Left ventricle myocardium inferior (tissue), 1 donor: Measurements from ENCODE around the gene PLPPR1. TPM values are rescaled to one million over a fixed set of nuclear protein-coding genes. Genes with fewer than 3 reads are reported as not detected.

Experiments
- DNase-seq: peaks from one replicate; pipeline ENCODE4 v3.0.0-alpha.2; 2020
- H3K27ac ChIP-seq: fragments of 200-600 bp; replicated peaks from 2 replicates; pipeline ENCODE4 v1.8.0; 2021
- H3K27me3 ChIP-seq: fragments of 200-600 bp; 2 replicates; pipeline ENCODE4 v1.8.0; 2021; ENCODE audit warnings: low read depth
- H3K36me3 ChIP-seq: fragments of 200-600 bp; 2 replicates; pipeline ENCODE4 v1.8.0; 2021
- H3K4me1 ChIP-seq: fragments of 200-600 bp; 2 replicates; pipeline ENCODE4 v1.8.0; 2021
- H3K4me3 ChIP-seq: fragments of 200-600 bp; 2 replicates; pipeline ENCODE4 v1.8.0; 2021; ENCODE audit warnings: mild to moderate bottlenecking, moderate library complexity
- H3K9me3 ChIP-seq: fragments of 200-600 bp; replicated peaks from 2 replicates; pipeline ENCODE4 v1.8.0; 2021
- intact Hi-C: fragments of 100-400 bp; cut with micrococcal nuclease; formaldehyde crosslinking; loops from one replicate; pipeline ENCODE4 v1.11.0; 2022
- total RNA-seq: library from RNA; stranded (reverse); fragmentation: NEBNext Ultra II Directional; extraction: Animal tissue kit (Norgen Biotek cat#: 25700); gene quantifications from one replicate; pipeline ENCODE4 v1.2.1, GENCODE V29; 2021
- TF ChIP-seq, protein P1 (sequence below): fragments of 200-600 bp; IDR thresholded peaks from 2 replicates; pipeline ENCODE4 v1.8.0; 2021; ENCODE audit warnings: antibody characterized with exemption, mild to moderate bottlenecking, borderline replicate concordance
- donor health status: DM: no; HTN: yes; CAD: no; lungs with severe emphysema.

Gene PLPPR1
- total RNA-seq, 1 donor from 2014 or later: not detected

DNA sequence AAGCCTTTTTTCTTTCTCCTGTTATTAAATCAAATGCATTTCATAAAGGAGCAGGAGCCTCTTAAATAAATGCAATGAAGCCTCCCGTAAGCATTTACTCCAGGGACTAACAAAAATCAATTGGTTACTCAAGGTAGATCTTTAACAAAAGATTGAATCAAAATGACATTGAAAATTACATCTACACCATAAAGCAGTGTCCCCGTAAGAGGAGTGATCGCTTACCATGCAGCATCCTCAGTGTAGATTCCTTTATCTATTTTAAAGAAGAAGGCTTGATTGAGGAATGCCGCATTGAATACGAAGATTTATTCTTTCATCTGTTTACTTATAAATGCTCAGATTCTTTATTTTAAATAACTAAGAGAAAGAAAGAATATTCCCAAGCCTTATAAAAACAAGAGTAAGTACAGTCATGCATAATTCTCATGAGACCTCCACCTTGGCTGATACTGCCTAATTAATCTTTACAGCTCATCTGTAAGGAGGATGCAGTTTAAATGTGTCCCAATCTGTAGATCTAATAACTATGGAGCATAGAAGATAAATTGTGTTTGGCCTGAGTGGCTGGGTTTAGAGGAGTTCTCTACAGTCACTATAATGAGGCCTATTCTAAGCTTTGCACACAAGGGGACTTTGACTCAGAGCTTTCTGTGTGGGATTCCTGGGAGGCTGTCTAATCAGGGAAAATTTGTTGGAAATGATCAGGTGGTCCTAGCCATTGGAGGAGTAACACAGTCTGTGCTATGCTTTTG, 55.1 kb downstream of the PLPPR1 start:
- Histone ChIP-seq H3K4me1 (no peaks in the 10 kb centered on the region), H3K27ac (no peak overlapping the region), H3K4me3 (no peak overlapping the region), H3K9me3 (peaks cover 12% of the 10 kb centered on the region), H3K27me3 (peaks cover 10% of the 10 kb centered on the region), H3K36me3 (no peaks in the 10 kb centered on the region)
- TF ChIP-seq, protein P1, sequence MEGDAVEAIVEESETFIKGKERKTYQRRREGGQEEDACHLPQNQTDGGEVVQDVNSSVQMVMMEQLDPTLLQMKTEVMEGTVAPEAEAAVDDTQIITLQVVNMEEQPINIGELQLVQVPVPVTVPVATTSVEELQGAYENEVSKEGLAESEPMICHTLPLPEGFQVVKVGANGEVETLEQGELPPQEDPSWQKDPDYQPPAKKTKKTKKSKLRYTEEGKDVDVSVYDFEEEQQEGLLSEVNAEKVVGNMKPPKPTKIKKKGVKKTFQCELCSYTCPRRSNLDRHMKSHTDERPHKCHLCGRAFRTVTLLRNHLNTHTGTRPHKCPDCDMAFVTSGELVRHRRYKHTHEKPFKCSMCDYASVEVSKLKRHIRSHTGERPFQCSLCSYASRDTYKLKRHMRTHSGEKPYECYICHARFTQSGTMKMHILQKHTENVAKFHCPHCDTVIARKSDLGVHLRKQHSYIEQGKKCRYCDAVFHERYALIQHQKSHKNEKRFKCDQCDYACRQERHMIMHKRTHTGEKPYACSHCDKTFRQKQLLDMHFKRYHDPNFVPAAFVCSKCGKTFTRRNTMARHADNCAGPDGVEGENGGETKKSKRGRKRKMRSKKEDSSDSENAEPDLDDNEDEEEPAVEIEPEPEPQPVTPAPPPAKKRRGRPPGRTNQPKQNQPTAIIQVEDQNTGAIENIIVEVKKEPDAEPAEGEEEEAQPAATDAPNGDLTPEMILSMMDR: no peak
- DNase-seq: no peak
- intact Hi-C loops: no loop called here

DNA sequence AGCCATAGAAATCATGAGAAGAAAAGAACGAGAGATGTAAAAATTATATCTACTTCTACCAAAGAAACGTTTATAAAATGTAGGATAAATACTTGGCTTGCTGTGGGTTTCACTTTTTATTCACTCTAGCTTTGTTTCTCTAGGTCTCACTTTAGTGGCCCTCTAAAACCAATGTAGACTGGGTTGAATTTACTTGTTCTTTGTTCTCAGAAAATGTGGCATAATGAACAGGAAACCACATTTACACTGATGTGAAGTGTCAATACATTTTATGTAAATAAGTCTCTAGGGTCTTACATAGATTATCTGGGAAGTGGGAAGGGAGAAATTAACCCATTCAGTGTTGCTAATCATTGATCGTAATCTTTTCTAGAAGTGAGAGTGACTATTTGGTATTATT, 58.9 kb downstream of the PLPPR1 start:
- TF ChIP-seq, protein P1: no peak
- Histone ChIP-seq H3K9me3 (no peaks in the 10 kb centered on the region), H3K4me1 (no peaks in the 10 kb centered on the region), H3K27ac (no peak overlapping the region), H3K4me3 (no peak overlapping the region), H3K36me3 (no peaks in the 10 kb centered on the region), H3K27me3 (peaks cover 1% of the 10 kb centered on the region)
- intact Hi-C loops: no loop called here
- no peak for DNase-seq

- Histone ChIP-seq H3K4me3 (no peak overlapping the region), H3K27me3 (peaks cover 9% of the 10 kb centered on the region), H3K4me1 (no peaks in the 10 kb centered on the region), H3K36me3 (no peaks in the 10 kb centered on the region), H3K9me3 (no peaks in the 10 kb centered on the region), H3K27ac (no peak overlapping the region)
- DNase-seq: no peak
- TF ChIP-seq, protein P1: no peak
- intact Hi-C loops: no loop called here
Observed at GRCh38 chr9:101092922-101093321, 64.4 kb downstream of the PLPPR1 start.

- intact Hi-C loops: no loop called here
- Histone ChIP-seq H3K36me3 (no peaks in the 10 kb centered on the region), H3K27me3 (peaks cover 9% of the 10 kb centered on the region), H3K4me3 (no peak overlapping the region), H3K4me1 (no peaks in the 10 kb centered on the region), H3K27ac (no peak overlapping the region), H3K9me3 (no peaks in the 10 kb centered on the region)
- TF ChIP-seq, protein P1: no peak
- no peak for DNase-seq
Observed at GRCh38 chr9:101093620-101094019, 65.1 kb downstream of the PLPPR1 start.

GRCh38 chr9:101094686-101095085, 66.2 kb downstream of the PLPPR1 start:
- H3K27ac ChIP-seq: no peak overlapping the region
- peaks cover 12% of the 10 kb centered on the region for H3K27me3 ChIP-seq
- H3K4me1 ChIP-seq: no peaks in the 10 kb centered on the region
- no peak for DNase-seq
- TF ChIP-seq, protein P1: no peak
- no peak overlapping the region for H3K4me3 ChIP-seq
- H3K36me3 ChIP-seq: no peaks in the 10 kb centered on the region
- H3K9me3 ChIP-seq: no peaks in the 10 kb centered on the region
- intact Hi-C loops: no loop called here
